Measurements from ENCODE around the gene EIF3L.

Gene EIF3L

GRCh38 chr22:37817705-37818408, 31.4 kb upstream of the EIF3L start:
- ATAC-seq (peak; percentile 85), DNase-seq (peak; percentile 92)

GRCh38 chr22:37818409-37819104, 30.7 kb upstream of the EIF3L start:
- DNase-seq (peak; percentile 73), ATAC-seq (peak; percentile 66)

DNA sequence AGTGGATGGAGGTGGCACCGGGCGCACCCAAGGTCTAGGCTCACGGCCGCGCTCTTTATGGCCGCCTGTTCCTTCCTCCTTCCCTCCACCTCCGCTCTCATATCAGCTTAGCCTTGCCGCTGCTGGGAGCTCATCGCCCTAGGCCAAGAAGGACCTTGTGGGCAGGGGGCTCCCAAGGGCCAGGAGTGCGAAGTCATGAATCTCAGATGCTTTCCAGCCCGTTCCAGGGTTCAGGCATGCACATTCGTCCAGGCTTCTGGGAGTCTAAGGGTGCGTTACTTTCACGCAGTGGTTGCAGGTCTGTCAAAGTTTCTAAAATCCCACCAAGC, 30.1 kb upstream of the EIF3L start:
- ATAC-seq, result peak; percentile 21

GRCh38 chr22:37820350-37820749, 28.9 kb upstream of the EIF3L start:
- ATAC-seq, result no peak

More for the DNA sequence above, 30.1 kb upstream of the EIF3L start:
- DNase-seq, result no peak

GRCh38 chr22:37822079-37822833, 27.0 kb upstream of the EIF3L start:
- DNase-seq, result no peak
- ATAC-seq, result no peak

More at GRCh38 chr22:37820350-37820749, 28.9 kb upstream of the EIF3L start:
- DNase-seq, result no peak

DNA sequence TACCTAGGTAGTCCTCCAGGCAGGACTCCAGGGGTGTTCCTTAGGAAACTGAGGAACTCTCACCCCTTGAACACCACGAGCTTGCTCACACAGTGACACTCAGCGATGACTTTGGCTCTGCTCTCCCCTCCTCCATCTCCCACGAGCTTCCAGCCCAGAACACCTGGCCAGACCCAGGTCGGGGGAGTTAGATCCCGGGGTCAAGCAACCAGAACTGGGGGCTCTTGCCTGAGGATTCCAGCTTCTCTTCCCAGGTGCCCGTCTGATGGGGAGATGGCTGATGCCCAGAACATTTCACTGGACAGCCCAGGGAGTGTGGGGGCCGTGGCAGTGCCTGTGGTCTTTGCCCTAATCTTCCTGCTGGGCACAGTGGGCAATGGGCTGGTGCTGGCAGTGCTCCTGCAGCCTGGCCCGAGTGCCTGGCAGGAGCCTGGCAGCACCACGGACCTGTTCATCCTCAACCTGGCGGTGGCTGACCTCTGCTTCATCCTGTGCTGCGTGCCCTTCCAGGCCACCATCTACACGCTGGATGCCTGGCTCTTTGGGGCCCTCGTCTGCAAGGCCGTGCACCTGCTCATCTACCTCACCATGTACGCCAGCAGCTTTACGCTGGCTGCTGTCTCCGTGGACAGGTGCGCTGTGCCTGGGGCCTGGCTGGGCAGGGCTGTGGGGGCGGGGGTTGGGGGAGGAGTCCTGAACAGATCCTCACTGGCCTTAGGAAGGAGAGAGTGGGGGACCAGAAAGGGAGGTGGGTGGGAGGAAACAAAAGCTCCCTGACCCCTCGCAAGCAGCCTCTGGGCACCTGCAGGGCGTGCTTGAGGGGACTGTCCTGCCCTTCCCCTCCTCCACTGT, 25.9 kb upstream of the EIF3L start, which contains the start of gene GALR3:
TSS of gene GALR3 (plus strand) at position 249 of the 852 bp plus-strand sequence. CDS start at position 274, 25 bp downstream.
- no peak for ATAC-seq

GRCh38 chr22:37824674-37825641, 24.3 kb upstream of the EIF3L start:
- no peak for DNase-seq
- no peak for ATAC-seq

More for the DNA sequence above, 25.9 kb upstream of the EIF3L start, which contains the start of gene GALR3:
- no peak for DNase-seq

GRCh38 chr22:37827056-37827455, 22.2 kb upstream of the EIF3L start:
- ATAC-seq (no peak), DNase-seq (no peak)

DNA sequence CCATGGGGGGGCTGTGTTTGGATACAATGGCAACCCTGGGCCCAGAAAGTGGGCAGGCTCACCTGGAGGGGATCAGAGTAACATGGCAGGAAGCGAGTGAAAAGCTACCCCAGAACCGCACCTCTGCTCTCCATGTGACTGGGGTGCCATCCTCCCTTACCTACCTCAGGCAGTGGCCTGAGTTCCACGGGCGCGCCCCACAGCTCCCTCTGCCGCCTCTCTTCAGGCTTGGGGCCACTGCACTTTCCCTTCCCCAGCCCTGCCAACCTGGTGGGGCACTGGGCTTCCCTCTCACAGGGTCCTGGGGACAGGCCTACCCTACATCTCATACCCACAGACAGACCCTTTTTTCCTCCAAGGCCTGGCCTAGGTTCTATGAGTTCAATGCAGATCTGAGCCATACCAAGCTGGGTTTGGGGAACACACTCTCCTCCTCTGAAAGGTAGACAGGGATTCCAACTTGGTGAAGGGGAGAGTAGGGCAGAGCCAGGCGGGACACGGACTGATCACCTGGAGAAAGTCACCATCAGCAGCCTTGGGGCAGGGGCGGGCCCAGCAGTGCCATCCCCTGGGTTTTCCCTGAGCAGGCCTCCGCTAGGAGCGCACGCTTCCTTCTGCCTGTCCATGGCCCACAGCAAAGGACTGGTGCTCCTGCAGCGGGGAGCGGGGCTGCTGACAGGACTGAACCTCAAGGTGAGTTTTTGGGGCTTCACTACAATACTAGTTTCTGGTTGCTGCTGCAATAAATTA, 19.0 kb upstream of the EIF3L start:
- DNase-seq (no peak), ATAC-seq (no peak)

DNA sequence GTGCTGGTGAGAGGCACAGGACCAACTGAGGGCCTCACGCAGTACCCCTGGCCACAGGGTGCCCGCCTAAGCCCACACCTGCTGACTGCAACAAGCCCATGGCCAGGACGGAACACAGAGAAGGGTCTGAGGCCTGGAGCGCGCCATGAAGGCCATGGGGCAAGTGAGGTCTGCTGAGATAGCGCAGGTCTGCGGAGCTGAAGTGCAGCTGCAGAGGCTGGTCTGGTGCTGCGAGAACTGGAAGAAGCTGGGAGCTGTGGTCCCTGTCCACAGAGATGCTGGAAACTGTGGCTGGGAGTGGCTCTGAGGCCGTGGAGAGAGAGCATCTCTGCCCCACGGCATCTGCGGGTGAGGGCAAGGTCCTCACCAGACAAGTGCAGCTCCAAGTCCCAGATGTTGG, 17.7 kb upstream of the EIF3L start:
- no peak for DNase-seq
- no peak for ATAC-seq

DNA sequence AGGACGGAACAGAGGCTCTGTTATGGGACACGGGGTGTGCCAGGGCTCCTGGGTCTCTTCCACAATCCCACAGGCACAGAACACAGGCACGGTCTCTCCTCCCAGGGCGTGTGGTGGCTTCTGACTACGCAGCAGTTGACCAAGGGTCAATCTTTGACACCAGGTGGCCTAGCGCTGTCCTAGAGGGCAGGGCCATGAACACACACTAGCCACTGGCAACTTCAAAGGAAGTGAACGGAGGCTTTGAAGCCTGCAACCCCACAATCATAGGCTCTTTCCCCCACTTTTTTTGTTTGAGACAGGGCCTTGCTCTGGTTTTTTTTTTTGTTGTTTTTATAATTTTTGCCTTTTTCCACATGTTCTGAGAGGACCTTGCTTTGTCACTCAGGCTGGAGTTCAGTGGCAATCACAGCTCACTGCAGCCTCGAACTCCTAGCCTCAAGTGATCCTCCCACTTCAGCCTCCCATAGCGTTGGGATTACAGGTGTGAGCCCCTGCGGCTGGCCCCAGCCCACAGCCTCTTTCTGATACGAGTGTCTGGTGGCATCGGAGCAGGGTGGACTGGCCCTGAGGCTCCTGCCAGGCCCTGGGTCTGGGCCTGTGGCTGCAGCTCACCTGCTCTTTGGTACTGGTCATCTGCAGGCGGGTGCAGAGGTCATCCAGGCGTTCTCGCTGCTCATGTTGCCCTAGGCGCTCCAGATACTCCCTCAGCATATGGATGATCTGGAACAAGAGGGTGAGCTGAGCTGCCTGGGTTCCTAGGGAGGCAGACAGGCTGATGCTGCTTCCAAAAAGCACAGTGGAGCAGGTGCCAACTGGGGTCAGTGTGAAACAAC, 17.0 kb upstream of the EIF3L start:
- DNase-seq (no peak), ATAC-seq (no peak)

GRCh38 chr22:37842015-37842793, 7.0 kb upstream of the EIF3L start:
- no peak for DNase-seq
- no peak for ATAC-seq

DNA sequence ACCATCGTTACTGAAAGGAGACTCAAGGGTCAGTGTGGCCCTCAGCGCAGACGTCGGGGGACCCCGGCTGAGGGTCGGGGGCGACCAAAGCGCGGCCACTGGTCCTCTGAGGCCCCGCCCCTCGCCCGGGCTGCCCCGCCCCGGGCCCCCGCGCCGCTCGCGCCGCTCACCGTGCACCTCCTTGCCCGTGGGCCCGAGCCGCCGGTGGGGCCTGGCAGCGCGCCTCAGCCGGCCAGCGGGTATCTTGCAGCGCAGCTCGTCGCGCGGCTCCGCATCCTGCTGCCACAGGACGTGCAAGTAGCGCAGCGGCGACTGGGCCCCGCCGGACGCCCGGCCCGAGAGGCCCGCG, 5.5 kb upstream of the EIF3L start:
- ATAC-seq (peak; percentile 44), DNase-seq (peak; percentile 67)

DNA sequence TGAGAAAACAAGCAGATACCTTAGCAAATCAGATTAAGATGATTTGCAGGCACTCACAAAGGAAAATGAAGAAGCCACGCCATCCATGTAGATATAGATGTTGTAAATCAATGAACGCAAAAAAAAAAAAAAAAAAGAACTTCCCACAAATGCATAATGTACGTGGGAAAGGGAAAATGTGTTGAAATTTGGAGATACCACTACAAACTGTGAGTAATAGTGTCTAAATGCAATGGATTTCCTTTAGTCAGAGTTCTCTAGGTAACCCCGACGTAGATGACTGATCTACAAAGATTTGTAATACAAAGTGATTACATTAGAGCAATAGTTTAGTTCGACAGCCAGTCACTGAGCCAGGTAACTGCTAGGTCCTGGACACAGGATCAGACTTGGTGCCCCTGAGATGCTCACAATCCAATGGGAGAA, 4.3 kb upstream of the EIF3L start:
- DNase-seq, result no peak
- no peak for ATAC-seq

- ATAC-seq, result no peak
- DNase-seq, result no peak
Measured at GRCh38 chr22:37846433-37846832, 2.8 kb upstream of the EIF3L start.

GRCh38 chr22:37848587-37849088, 581 bp upstream of the EIF3L start:
- no peak for ATAC-seq
- DNase-seq, result no peak

- no peak for ATAC-seq
- no peak for DNase-seq
Measured at GRCh38 chr22:37850801-37851200, 1.6 kb downstream of the EIF3L start.

DNA sequence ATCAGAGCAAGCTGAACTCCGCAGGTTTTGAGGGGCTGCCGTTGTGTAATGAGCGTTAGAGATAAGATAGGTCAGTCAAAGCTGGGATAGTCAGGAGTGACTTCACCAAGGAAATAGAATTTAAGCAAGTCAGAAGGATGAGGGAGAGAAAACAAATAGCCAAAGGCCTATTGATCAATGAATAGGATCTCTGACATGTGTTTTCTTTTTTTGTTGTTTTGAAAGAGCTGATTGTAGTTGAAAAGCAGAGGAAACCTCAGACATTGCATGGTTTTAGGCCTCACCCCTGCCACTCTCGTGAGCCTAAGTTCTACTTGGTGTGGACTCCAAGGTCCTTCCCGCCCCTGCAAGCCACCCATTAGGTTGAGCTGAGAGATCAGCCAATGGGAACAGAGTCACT, 3.2 kb downstream of the EIF3L start:
- ATAC-seq, result no peak

More for the DNA sequence above, 3.2 kb downstream of the EIF3L start:
- no peak for DNase-seq

Measured in stimulated activated naive CD8-positive, alpha-beta T cell treated with anti-CD3 and anti-CD28 coated beads, Interleukin-15, Interleukin-2, amounts not matched to agents 100 U/mL and 50 U/mL, for 24 hours (primary cell).